Measurements from ENCODE around the gene ADAMTS8.

The ADAMTS8 gene

GRCh38 chr11:130423541-130424142, 4.8 kb downstream of the ADAMTS8 start:
- H3K4me1 Mint-ChIP-seq (ENCODE audit: low read depth), result peaks cover 2% of the 10 kb centered on the region
- peaks cover 43% of the 10 kb centered on the region for H3K27me3 Mint-ChIP-seq (ENCODE audit: low read depth)
- no peaks in the 10 kb centered on the region for H3K9me3 Mint-ChIP-seq
- no peak overlapping the region for H3K4me3 Mint-ChIP-seq
- H3K36me3 Mint-ChIP-seq (ENCODE audit: low read depth), result no peaks in the 10 kb centered on the region
- no peak overlapping the region for H3K27ac Mint-ChIP-seq

- no peaks in the 10 kb centered on the region for H3K4me1 Mint-ChIP-seq (ENCODE audit: low read depth)
- H3K27me3 Mint-ChIP-seq (ENCODE audit: low read depth), result peaks cover 39% of the 10 kb centered on the region
- no peak overlapping the region for H3K27ac Mint-ChIP-seq
Measured at GRCh38 chr11:130422251-130422995, 6.0 kb downstream of the ADAMTS8 start.

GRCh38 chr11:130421697-130422096, 6.7 kb downstream of the ADAMTS8 start:
- Mint-ChIP-seq H3K36me3 (ENCODE audit: low read depth) (no peaks in the 10 kb centered on the region), H3K9me3 (no peaks in the 10 kb centered on the region), H3K4me3 (no peak overlapping the region), H3K27ac (no peak overlapping the region), H3K27me3 (ENCODE audit: low read depth) (peaks cover 32% of the 10 kb centered on the region), H3K4me1 (ENCODE audit: low read depth) (no peaks in the 10 kb centered on the region)

More at GRCh38 chr11:130422251-130422995, 6.0 kb downstream of the ADAMTS8 start:
- Mint-ChIP-seq H3K36me3 (ENCODE audit: low read depth) (no peaks in the 10 kb centered on the region), H3K4me3 (no peak overlapping the region), H3K9me3 (no peaks in the 10 kb centered on the region)

- H3K4me1 Mint-ChIP-seq (ENCODE audit: low read depth), result no peaks in the 10 kb centered on the region
- H3K4me3 Mint-ChIP-seq, result no peak overlapping the region
- no peaks in the 10 kb centered on the region for H3K9me3 Mint-ChIP-seq
- no peaks in the 10 kb centered on the region for H3K36me3 Mint-ChIP-seq (ENCODE audit: low read depth)
- peaks cover 27% of the 10 kb centered on the region for H3K27me3 Mint-ChIP-seq (ENCODE audit: low read depth)
- H3K27ac Mint-ChIP-seq, result no peak overlapping the region
Measured at GRCh38 chr11:130421199-130421585, 7.2 kb downstream of the ADAMTS8 start.

GRCh38 chr11:130420478-130421198, 7.8 kb downstream of the ADAMTS8 start:
- Mint-ChIP-seq H3K4me3 (no peak overlapping the region), H3K4me1 (ENCODE audit: low read depth) (no peaks in the 10 kb centered on the region), H3K9me3 (no peaks in the 10 kb centered on the region), H3K36me3 (ENCODE audit: low read depth) (no peaks in the 10 kb centered on the region), H3K27me3 (ENCODE audit: low read depth) (peaks cover 22% of the 10 kb centered on the region), H3K27ac (no peak overlapping the region)

- no peak overlapping the region for H3K4me3 Mint-ChIP-seq
- H3K36me3 Mint-ChIP-seq (ENCODE audit: low read depth), result no peaks in the 10 kb centered on the region
- peaks cover 7% of the 10 kb centered on the region for H3K27me3 Mint-ChIP-seq (ENCODE audit: low read depth)
- H3K4me1 Mint-ChIP-seq (ENCODE audit: low read depth), result no peaks in the 10 kb centered on the region
- no peak overlapping the region for H3K27ac Mint-ChIP-seq
- no peaks in the 10 kb centered on the region for H3K9me3 Mint-ChIP-seq
Measured at GRCh38 chr11:130418756-130419155, 9.7 kb downstream of the ADAMTS8 start.

- H3K4me1 Mint-ChIP-seq (ENCODE audit: low read depth), result no peaks in the 10 kb centered on the region
- no peak overlapping the region for H3K4me3 Mint-ChIP-seq
- H3K9me3 Mint-ChIP-seq, result no peaks in the 10 kb centered on the region
- H3K27me3 Mint-ChIP-seq (ENCODE audit: low read depth), result peaks cover 6% of the 10 kb centered on the region
- no peak overlapping the region for H3K27ac Mint-ChIP-seq
- no peaks in the 10 kb centered on the region for H3K36me3 Mint-ChIP-seq (ENCODE audit: low read depth)
Measured at GRCh38 chr11:130418210-130418609, 10.2 kb downstream of the ADAMTS8 start.

GRCh38 chr11:130416906-130417305, 11.5 kb downstream of the ADAMTS8 start:
- H3K36me3 Mint-ChIP-seq (ENCODE audit: low read depth), result no peaks in the 10 kb centered on the region
- H3K27me3 Mint-ChIP-seq (ENCODE audit: low read depth), result no peaks in the 10 kb centered on the region
- no peak overlapping the region for H3K27ac Mint-ChIP-seq
- H3K9me3 Mint-ChIP-seq, result no peaks in the 10 kb centered on the region
- H3K4me3 Mint-ChIP-seq, result no peak overlapping the region
- no peaks in the 10 kb centered on the region for H3K4me1 Mint-ChIP-seq (ENCODE audit: low read depth)

GRCh38 chr11:130416530-130416882, 11.9 kb downstream of the ADAMTS8 start:
- Mint-ChIP-seq H3K9me3 (no peaks in the 10 kb centered on the region), H3K36me3 (ENCODE audit: low read depth) (no peaks in the 10 kb centered on the region), H3K4me3 (no peak overlapping the region), H3K27ac (no peak overlapping the region), H3K27me3 (ENCODE audit: low read depth) (no peaks in the 10 kb centered on the region), H3K4me1 (ENCODE audit: low read depth) (no peaks in the 10 kb centered on the region)

- no peak overlapping the region for H3K4me3 Mint-ChIP-seq
- H3K36me3 Mint-ChIP-seq (ENCODE audit: low read depth), result no peaks in the 10 kb centered on the region
- H3K4me1 Mint-ChIP-seq (ENCODE audit: low read depth), result no peaks in the 10 kb centered on the region
- no peaks in the 10 kb centered on the region for H3K27me3 Mint-ChIP-seq (ENCODE audit: low read depth)
- no peaks in the 10 kb centered on the region for H3K9me3 Mint-ChIP-seq
- H3K27ac Mint-ChIP-seq, result no peak overlapping the region
Measured at GRCh38 chr11:130415731-130416529, 12.5 kb downstream of the ADAMTS8 start.

- Mint-ChIP-seq H3K27ac (no peak overlapping the region), H3K4me3 (no peak overlapping the region)
Measured at GRCh38 chr11:130414107-130415080, 14.0 kb downstream of the ADAMTS8 start.

GRCh38 chr11:130413405-130414106, 14.9 kb downstream of the ADAMTS8 start:
- Mint-ChIP-seq H3K4me3 (no peak overlapping the region), H3K9me3 (no peaks in the 10 kb centered on the region), H3K27ac (no peak overlapping the region), H3K4me1 (ENCODE audit: low read depth) (no peaks in the 10 kb centered on the region), H3K27me3 (ENCODE audit: low read depth) (peaks cover 7% of the 10 kb centered on the region), H3K36me3 (ENCODE audit: low read depth) (no peaks in the 10 kb centered on the region)

More at GRCh38 chr11:130414107-130415080, 14.0 kb downstream of the ADAMTS8 start:
- no peaks in the 10 kb centered on the region for H3K36me3 Mint-ChIP-seq (ENCODE audit: low read depth)
- no peaks in the 10 kb centered on the region for H3K9me3 Mint-ChIP-seq
- no peaks in the 10 kb centered on the region for H3K4me1 Mint-ChIP-seq (ENCODE audit: low read depth)
- peaks cover 7% of the 10 kb centered on the region for H3K27me3 Mint-ChIP-seq (ENCODE audit: low read depth)

GRCh38 chr11:130411223-130411622, 17.2 kb downstream of the ADAMTS8 start:
- H3K4me1 Mint-ChIP-seq (ENCODE audit: low read depth), result no peaks in the 10 kb centered on the region
- H3K27ac Mint-ChIP-seq, result no peak overlapping the region
- peaks cover 7% of the 10 kb centered on the region for H3K27me3 Mint-ChIP-seq (ENCODE audit: low read depth)
- H3K9me3 Mint-ChIP-seq, result no peaks in the 10 kb centered on the region
- no peak overlapping the region for H3K4me3 Mint-ChIP-seq
- no peaks in the 10 kb centered on the region for H3K36me3 Mint-ChIP-seq (ENCODE audit: low read depth)
